Fibroblast of skin of back (primary cell): ENCODE data around the gene PRAF2.
A peak's percentile ranks its signal among the peaks of the same experiment; 100 is the strongest.

Experiments used
- DNase-seq: peaks from one replicate; pipeline ENCODE4 v3.0.0-alpha.2; 2013

The PRAF2 gene

DNA sequence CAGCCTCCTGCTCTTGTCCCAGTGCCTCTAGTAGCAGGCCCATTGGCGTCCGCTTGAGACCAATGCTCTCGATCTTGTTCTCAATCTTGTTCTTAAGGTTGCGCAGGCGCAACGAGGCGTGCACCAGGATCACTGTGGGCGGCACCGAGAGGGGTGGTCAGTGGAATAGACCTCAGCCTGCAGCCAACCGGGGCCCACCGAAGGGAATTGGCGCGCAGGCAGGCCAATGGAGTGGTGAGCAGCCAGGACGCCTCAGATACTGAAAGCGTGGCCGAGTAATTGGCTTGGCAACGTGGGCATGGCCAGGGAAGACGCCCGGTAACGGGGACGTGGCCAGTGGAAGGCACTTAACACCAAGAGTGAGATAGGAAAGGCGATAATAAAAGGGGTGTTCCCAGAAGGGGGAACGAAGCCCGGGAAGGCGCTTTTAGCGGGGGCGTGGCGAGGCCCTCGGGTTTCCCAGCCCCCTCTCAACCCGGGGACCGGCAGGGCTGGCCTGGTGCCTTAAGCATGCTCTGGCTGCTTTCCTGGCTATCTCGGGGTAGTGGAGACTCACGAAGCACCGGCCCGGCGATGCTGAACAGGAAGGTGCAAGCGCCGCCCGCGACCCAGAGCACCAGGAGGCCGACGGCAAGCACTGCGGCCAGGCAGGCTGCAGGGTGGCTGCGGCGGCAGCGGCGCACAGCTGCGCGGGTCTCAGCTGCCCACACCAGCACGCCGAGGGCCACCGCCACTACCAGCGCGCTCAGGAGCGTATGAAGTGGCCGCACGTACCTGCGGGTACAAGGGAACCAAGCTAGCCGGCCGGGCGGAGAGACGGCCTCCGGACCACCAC lies 1.7 kb downstream of the PRAF2 start:
- DNase-seq: peak; percentile 44

- no peak for DNase-seq
These were observed 2.8 kb downstream of the PRAF2 start for GRCh38 chrX:49070988-49071387.

GRCh38 chrX:49069038-49069437 lies 4.8 kb downstream of the PRAF2 start:
- no peak for DNase-seq

- DNase-seq: no peak
These were observed 6.3 kb downstream of the PRAF2 start for GRCh38 chrX:49067285-49068120.

- DNase-seq: no peak
These were observed 7.1 kb downstream of the PRAF2 start for GRCh38 chrX:49066690-49067089.

DNA sequence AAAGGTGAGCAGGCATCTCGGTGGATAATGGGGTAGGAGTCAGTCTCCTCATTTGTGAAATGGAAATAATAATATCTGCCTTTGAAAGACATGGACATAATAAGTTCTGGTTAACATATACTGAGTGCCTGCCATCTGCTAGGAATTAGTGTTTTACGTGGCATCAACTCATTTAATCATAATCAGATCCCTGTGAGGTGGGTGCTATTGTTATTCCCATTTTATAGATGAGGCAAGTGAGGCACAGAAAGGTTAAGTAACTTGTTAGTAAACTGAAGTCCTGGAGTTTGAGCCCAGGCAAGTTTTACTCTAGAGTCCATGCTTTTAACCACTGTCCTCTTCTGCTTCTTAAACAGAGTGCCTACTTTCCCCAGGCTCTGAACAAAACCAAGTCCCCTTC lies 7.5 kb downstream of the PRAF2 start:
- no peak for DNase-seq

- no peak for DNase-seq
These were observed 9.1 kb downstream of the PRAF2 start for GRCh38 chrX:49064735-49065134.

DNA sequence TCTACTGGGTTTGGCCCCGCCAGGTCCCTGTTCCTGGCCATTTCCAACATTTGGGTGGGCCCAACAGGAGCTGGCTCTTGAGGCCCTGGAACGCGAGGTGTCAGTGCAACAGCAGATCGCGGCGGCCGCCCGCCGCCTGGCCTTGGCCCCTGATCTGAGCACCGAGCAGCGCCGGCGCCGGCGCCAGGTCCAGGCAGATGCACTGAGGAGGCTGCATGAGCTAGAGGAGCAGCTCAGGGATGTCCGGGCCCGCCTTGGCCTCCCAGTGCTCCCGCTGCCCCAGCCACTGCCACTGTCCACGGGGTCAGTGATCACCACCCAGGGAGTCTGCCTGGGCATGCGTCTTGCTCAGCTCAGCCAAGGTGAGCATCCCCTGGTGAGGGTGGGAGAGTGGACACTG lies 9.5 kb downstream of the PRAF2 start:
- DNase-seq: no peak

GRCh38 chrX:49063715-49064114 lies 10.1 kb downstream of the PRAF2 start:
- no peak for DNase-seq

- DNase-seq: no peak
These were observed 11.9 kb downstream of the PRAF2 start for GRCh38 chrX:49061916-49062315.

DNA sequence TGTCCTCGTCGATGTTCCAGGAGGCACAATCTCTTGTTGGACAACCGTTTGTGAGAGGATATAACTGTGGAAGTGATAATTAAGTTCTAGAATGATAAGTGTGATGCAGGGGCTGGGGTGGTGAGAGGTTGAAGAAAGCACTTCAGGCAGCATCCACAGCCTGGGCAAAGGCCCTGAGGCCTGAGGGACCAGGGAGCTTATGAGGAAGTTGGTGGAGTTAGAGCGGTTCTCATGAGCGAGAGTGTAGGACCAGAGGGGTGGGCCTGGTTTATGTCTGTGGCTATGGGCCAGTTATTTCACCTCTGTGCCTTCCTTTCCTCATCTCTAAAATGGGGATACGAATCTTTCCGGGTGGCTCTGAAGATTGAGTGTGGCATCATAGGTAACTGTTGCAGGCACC lies 12.3 kb downstream of the PRAF2 start:
- DNase-seq: no peak

DNA sequence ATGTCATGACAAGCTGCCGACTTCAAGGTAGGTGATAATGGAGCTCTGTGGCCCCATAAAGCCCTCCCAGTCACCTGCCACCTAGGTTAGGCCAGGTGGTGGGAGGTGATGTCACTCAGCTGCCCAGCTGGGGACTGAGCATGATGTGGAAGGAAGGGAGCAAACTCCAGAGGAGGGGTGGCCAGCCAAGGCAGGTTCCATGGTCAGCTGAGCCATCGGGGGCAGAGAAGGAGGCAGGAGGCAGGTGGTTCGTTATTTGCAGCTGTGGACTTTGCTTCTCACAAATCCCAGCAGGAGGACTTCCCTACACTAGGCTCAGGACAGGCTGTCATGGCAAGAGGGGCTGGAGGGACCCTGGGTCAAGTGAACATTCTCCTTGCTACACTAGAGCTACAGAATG lies 12.9 kb downstream of the PRAF2 start:
- no peak for DNase-seq

GRCh38 chrX:49059681-49060085 lies 14.1 kb downstream of the PRAF2 start:
- DNase-seq: no peak

- DNase-seq: no peak
These were observed 14.6 kb downstream of the PRAF2 start for GRCh38 chrX:49059201-49059600.

DNA sequence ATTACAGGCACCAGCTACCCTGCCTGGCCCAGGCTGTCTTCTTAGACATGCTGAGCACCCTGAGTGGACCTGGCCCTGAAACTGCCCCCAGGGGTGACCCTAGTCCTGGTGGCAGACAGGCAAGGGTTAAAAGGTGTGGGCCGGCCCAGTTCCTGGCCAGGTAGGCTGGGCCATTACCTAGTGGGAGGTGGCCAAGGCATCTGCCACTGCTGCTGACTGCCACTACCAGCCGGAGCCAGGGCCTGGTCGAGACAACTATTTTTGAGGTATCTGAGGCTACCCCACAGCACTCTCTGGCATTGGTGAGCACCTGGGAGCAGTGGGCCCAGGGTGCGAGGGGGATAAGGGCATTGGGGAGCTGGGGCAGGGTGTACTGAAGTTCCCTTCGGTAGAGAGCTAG lies 15.0 kb downstream of the PRAF2 start, which contains the start of gene CCDC120:
Gene CCDC120 (plus strand): TSS at position 206 of the 400 bp plus-strand sequence. CDS start 3,043 bp downstream, outside the sequence.
- no peak for DNase-seq

- no peak for DNase-seq
These were observed 19.6 kb downstream of the PRAF2 start for GRCh38 chrX:49054073-49054762.

DNA sequence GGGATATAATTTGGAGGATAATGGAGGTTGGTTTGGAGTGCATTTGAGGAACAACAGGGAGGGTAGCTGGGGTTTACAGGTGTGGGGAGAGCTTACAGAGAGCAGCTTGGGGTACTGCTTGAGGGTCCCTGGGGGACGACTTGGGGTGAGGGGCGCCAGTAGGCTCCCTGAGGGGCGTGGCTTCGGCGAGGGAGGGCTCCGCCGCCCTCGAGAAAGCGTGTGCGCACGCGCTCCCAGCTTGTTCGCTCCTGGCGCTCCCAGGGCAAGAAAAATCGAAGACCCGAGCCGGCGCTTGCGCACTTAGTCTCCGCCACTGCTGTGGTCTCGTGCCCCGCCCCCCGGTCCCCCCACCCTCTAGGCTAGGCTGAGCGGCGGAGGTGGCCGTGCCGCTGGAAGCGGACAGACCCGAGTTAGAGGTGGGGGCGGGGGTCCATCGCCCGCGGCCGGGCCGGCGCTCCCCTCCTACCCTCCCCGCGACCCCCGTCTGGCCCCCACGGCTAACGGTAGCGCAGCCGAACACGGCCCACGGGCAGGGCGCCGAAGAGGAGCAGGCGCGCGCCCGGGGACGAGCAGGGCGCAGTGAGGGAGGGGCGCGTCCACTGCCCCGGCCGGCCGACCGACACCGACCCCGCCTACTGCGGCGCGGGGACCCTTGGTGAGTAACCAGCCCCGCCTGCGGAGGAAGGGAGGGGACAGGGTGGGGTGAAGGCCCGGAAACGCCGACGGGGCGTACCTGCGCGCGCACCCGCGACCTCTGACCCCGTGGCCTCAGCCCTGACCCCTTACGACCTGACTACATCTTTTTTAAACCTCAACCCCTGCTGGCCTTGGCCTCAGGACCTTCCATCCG lies 20.4 kb downstream of the PRAF2 start:
- peak; percentile 64 for DNase-seq

DNA sequence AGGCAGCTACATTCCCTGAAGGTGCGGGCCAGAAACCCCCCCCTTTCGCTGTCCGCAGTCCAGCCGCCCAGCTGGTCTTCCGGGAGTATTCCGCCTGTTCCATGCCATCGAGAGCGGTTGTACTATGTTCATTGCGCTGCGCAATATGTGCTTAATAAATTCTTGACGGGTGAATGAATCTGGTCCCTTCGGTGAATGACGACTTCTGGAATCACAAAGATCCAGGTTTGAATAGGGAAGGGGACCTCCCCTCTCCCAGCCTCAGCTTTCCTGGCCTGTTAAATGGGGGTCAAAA lies 29.9 kb downstream of the PRAF2 start:
- DNase-seq: no peak

DNA sequence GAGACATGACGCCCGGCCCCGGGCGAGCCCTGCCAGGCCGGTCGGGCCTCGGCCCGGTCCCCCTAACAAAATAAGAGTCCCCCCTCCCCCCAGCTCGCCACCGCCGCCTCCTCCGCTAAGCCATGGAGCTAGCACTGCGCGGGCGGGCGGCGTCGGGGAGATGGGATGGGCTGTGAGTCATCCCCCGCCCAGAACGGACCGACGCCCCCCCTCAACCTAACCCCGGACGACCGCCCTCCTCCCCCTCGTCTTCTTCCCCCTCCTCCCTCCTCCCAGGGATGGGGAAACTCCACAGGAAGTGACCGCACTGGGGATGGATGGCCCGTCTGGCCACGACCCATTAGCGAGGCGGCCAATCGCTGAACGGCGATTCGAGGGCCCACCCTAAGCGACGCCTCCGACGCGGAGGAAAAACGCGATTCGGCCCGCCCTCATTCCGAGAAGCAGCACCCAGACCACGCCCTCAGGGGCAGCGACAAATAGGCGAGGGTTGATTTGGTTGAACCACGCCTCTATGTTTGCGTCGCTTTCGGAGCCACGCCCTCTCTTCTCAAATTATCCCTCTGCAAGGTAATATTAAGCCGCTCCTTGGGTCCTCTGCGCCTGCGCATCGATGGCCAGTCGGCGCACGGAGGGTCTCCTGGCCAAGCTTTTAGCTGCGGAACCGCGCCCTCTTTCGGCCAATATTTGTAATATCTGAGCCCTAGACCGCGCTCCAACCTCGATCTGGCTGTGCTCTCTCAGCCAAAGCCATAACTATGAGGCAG lies 30.4 kb downstream of the PRAF2 start, which contains the start of gene TFE3:
Gene TFE3 (minus strand): TSS at position 138 of the 767 bp plus-strand sequence. CDS start 131 bp downstream, at position 7.
- DNase-seq: peak; percentile 98

DNA sequence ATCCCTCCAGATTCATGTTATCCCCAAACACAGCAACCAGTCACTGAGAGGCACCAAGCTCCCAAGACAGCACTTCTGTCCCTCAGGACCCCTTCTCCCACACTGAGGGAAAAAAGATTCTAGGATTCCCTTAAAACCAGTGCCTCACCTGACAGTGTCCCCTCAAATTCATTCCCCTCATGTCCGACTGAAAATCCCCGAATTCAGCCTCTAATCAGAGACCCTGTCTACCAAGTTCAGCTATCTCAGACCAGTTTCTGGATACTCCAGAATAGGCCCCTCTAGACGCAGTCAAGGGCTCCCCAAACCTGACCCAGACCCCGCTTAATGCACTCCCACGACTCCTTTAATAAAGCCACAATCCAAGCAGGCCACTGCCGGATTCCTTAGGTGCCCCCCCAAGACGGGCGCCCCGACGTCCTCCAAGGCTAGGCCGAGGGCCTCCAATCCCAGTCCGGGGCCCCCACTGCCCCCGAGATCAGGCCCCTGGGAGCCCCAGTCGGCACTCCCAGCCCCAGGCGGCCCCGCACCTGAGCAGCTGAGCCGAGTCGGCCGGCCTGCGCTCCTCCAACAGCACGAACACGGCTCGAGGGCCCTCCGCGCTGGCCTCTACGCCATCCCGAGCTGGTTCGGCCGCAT lies 31.1 kb downstream of the PRAF2 start:
- no peak for DNase-seq
